ENCODE results near the gene ZC3H18. TPM values are rescaled to one million over a fixed set of nuclear protein-coding genes. Genes with fewer than 3 reads are reported as not detected.

The ZC3H18 gene
- total and polyA plus RNA-seq, 10 of the 15 experiments (the other 5 are each of a cell fraction or from before 2014, with no cell fraction given), result 1.0 to 58.3 (median 22.4) TPM

- TF ChIP-seq ETV6 (conservative IDR thresholded peaks at IDR 0.05 in 1 of 2, IDR thresholded peaks at IDR 0.05 in 1 of 2; ENCODE audit: borderline replicate concordance in 1 of 2, low read depth in 1 of 2) (peak in 1 of 2 experiments; percentile 71; a peak in 1 of 4 replicates), IRF4 (IDR thresholded peaks at IDR 0.05; ENCODE audit: low read depth, low read length) (no peak), ZNF687 (IDR thresholded peaks at IDR 0.05) (0 out of 2 replicates have a peak, but pooled peaks have one; percentile 21), POLR2AphosphoS5 (IDR thresholded peaks at IDR 0.05; ENCODE audit: low read length) (peak; percentile 79; the same call in 1 of the 2 replicates), NRF1 (conservative IDR thresholded peaks at IDR 0.05; ENCODE audit: low read depth, low read length) (peak; percentile 78), JUND (IDR thresholded peaks at IDR 0.05; ENCODE audit: low read depth, low read length) (no peak), TCF3 (IDR thresholded peaks at IDR 0.05; ENCODE audit: borderline replicate concordance, insufficient read depth, low read depth, low read length) (0 out of 2 replicates have a peak, but pooled peaks have one; percentile 13), ZBTB33 (IDR thresholded peaks at IDR 0.05) (no peak), TAF1 (IDR thresholded peaks at IDR 0.05; ENCODE audit: borderline replicate concordance, low read depth, low read length) (peak; percentile 68; the same call in 1 of the 2 replicates), RFX5 (IDR thresholded peaks at IDR 0.05; ENCODE audit: low read depth, low read length) (no peak), NFXL1 (IDR thresholded peaks at IDR 0.05; ENCODE audit: borderline replicate concordance) (no peak), SIN3A (IDR thresholded peaks at IDR 0.05; ENCODE audit: low read depth, low read length) (peak; percentile 93), PBX3 (IDR thresholded peaks at IDR 0.05; ENCODE audit: insufficient replicate concordance, low read depth, low read length) (no peak), ASH2L (IDR thresholded peaks at IDR 0.05; ENCODE audit: borderline replicate concordance, low read depth) (peak; percentile 70; the same call in 1 of the 2 replicates), RUNX3 (IDR thresholded peaks at IDR 0.05; ENCODE audit: low read length) (peak; percentile 45; the same call in 1 of the 2 replicates), KAT2A (conservative IDR thresholded peaks at IDR 0.05; ENCODE audit: control insufficient read depth, low read depth, low read length) (no peak), E2F8 (IDR thresholded peaks at IDR 0.05; ENCODE audit: low read depth, partially characterized antibody) (no peak), BACH1 (IDR thresholded peaks at IDR 0.05; ENCODE audit: borderline replicate concordance) (peak; percentile 37), CBX3 (IDR thresholded peaks at IDR 0.05; ENCODE audit: borderline replicate concordance, low read depth) (no peak), ZNF622 (IDR thresholded peaks at IDR 0.05) (no peak)
Measured at GRCh38 chr16:88569985-88570690, at the start of gene ZC3H18 (continued).

Measured in GM12878 (cell line).